ENCODE data around the gene MOB3C. TPM values are rescaled to one million over a fixed set of nuclear protein-coding genes. Genes with fewer than 3 reads are reported as not detected.

Gene MOB3C
- total RNA-seq, 4 donors from 2014 or later = 15.1 to 22.3 (median 17.1) TPM

DNA sequence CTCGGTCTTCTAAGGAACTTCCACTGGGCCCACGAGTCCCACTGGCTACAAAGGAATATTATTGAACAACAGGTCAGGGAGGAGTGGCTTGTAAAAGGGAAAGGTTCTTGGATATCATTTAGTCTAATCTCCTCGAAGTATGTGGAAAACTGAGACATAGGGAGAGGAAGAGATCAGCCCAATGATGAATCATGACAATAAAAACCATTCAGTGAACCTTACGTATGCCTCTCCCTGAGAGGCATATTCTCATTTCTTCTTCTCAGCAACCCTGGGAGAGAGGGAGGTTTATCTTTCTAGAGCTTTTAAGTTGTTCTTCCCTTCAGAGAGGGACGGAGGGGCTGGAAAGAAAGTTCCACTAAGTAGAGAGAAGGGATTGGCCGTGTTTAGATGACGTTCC, 5.3 kb upstream of the MOB3C start:
- Histone ChIP-seq H3K4me3 (no peak overlapping the region), H3K27me3 (no peaks in the 10 kb centered on the region), H3K36me3 (no peaks in the 10 kb centered on the region), H3K27ac (no peak overlapping the region), H3K9me3 (no peaks in the 10 kb centered on the region), H3K4me1 (peaks cover 0 to 11% (median 3%) of the 10 kb centered on the region in 4 donors)
- DNase-seq (ENCODE audit: low spot score in 2 of 2) = no peak
- TF ChIP-seq POLR2A (IDR thresholded peaks at IDR 0.05) (no peak), CTCF (IDR thresholded peaks at IDR 0.05) (no peak), EP300 (IDR thresholded peaks at IDR 0.05) (no peak)
- WGBS, 2 donors = 53 to 56% methylated on average over 7 of the region's 7 CpGs

DNA sequence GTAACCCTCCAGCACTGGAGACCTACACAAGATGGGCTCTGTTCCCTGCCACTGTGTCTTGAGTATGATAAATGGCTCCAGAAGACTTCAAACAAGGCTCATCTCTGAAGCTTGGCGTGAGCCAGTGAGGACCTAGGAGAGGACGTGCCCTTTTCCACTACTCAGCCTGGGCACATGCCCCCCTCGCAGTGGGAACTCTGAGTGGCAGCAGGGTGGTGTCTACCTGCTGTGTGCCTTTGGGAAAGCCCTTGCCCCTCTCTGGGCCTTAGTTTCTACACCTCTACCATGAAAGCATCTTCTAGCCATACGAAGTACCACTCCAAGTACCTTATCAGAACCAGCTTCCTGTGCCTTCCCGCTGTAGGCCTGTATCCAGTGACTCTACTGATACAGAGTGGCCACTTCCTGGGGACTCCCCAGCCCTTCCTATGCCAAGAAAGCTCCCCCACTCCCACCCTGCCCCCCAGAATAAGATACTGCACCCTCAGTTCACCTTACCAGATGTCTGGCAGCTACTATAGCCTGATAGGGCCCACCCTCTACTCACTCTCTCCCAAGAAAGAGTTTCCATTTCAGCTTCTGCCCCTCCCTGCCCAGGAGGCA, 3.1 kb upstream of the MOB3C start:
- no peak overlapping the region for H3K4me3 ChIP-seq
- H3K27ac ChIP-seq = no peak overlapping the region
- DNase-seq (ENCODE audit: low spot score in 2 of 2) = no peak
- WGBS, 2 donors = 92 to 93% methylated on average over 4 to 5 of the region's 5 CpGs
- no peak for TF ChIP-seq EP300 (IDR thresholded peaks at IDR 0.05)
- no peak for TF ChIP-seq POLR2A (IDR thresholded peaks at IDR 0.05)
- TF ChIP-seq CTCF (IDR thresholded peaks at IDR 0.05) = no peak
- no peaks in the 10 kb centered on the region for H3K36me3 ChIP-seq
- peaks cover 0 to 23% (median 17%) of the 10 kb centered on the region in 4 donors for H3K4me1 ChIP-seq
- no peaks in the 10 kb centered on the region for H3K27me3 ChIP-seq
- no peaks in the 10 kb centered on the region for H3K9me3 ChIP-seq

- H3K36me3 ChIP-seq = no peaks in the 10 kb centered on the region
- no peak overlapping the region for H3K27ac ChIP-seq
- no peaks in the 10 kb centered on the region for H3K9me3 ChIP-seq
- H3K4me1 ChIP-seq = peaks cover 0 to 32% (median 26%) of the 10 kb centered on the region in 4 donors
- no peak overlapping the region for H3K4me3 ChIP-seq
- DNase-seq (ENCODE audit: low spot score in 2 of 2) = no peak
- TF ChIP-seq CTCF (IDR thresholded peaks at IDR 0.05) (no peak), POLR2A (IDR thresholded peaks at IDR 0.05) (no peak), EP300 (IDR thresholded peaks at IDR 0.05) (no peak)
- 77 to 84% methylated on average over 4 of the region's 4 CpGs for WGBS, 2 donors
- H3K27me3 ChIP-seq = no peaks in the 10 kb centered on the region
Observed at GRCh38 chr1:46618754-46619415, 2.3 kb upstream of the MOB3C start.

DNA sequence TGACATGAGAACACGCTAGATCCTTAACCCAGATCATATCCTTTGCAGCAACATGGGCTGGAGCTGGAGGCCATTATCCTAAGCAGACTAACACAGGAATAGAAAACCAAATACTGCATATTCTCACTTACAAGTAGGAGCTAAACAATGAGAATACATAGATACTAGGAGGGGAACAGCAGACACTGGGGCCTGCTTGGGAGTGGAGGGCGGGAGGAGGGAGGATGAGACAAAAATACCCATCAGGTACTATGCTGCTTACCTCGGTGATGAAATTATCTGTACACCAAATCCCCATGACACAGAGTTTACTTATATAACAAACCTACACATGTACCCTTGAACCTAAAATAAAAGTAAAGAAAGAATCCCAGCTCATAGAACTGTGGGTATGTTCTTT, 1.2 kb upstream of the MOB3C start:
- no peak for DNase-seq (ENCODE audit: low spot score in 2 of 2)
- H3K36me3 ChIP-seq = peaks cover 0 to 3% (median 0%) of the 10 kb centered on the region in 3 donors
- no peak overlapping the region for H3K4me3 ChIP-seq
- TF ChIP-seq CTCF (IDR thresholded peaks at IDR 0.05) = no peak
- no peak for TF ChIP-seq POLR2A (IDR thresholded peaks at IDR 0.05)
- TF ChIP-seq EP300 (IDR thresholded peaks at IDR 0.05) = no peak
- no peaks in the 10 kb centered on the region for H3K9me3 ChIP-seq
- WGBS, 2 donors = 91% methylated on average over 3 of the region's 3 CpGs
- H3K27ac ChIP-seq = peak overlapping the region in 1 of 4 donors; percentile 98
- H3K27me3 ChIP-seq = no peaks in the 10 kb centered on the region
- H3K4me1 ChIP-seq = peaks cover 0 to 42% (median 36%) of the 10 kb centered on the region in 4 donors

- Histone ChIP-seq H3K4me3 (peak overlapping the region; percentile 82 to 98 (median 90)), H3K4me1 (peaks cover 0 to 45% (median 39%) of the 10 kb centered on the region in 4 donors), H3K27me3 (no peaks in the 10 kb centered on the region), H3K27ac (peak overlapping the region; percentile 86 to 98 (median 98)), H3K36me3 (peaks cover 0 to 6% (median 0%) of the 10 kb centered on the region in 3 donors), H3K9me3 (no peaks in the 10 kb centered on the region)
- DNase-seq (ENCODE audit: low spot score in 2 of 2) = no peak
- WGBS, 2 donors = 41 to 43% methylated on average over 10 of the region's 10 CpGs
- no peak for TF ChIP-seq EP300 (IDR thresholded peaks at IDR 0.05)
- no peak for TF ChIP-seq POLR2A (IDR thresholded peaks at IDR 0.05)
- TF ChIP-seq CTCF (IDR thresholded peaks at IDR 0.05) = no peak
Observed at GRCh38 chr1:46617108-46617800, 643 bp upstream of the MOB3C start.

Measured in tibial nerve (tissue), 4 donors.